Thyroid gland (tissue), 4 donors: ENCODE data around the gene ACBD6. TPM values are rescaled to one million over a fixed set of nuclear protein-coding genes. Genes with fewer than 3 reads are reported as not detected.

Experiments used
- DNase-seq, 2 donors: peaks; one replicate each; pipeline ENCODE4 v3.0.0-alpha.2; 2019
- H3K27ac ChIP-seq, 3 donors: fragments of 200-600 bp; sonication (generic); 1 replicate in 2 of 3; 2 replicates in 1 of 3; pipeline ENCODE4 v1.5.1; 2016 to 2019; ENCODE audit warnings: mild to moderate bottlenecking in 1 of 3, moderate library complexity in 1 of 3
- H3K27me3 ChIP-seq: fragments of 200-600 bp; sonication (generic); one replicate; pipeline ENCODE4 v1.5.1; 2019
- H3K36me3 ChIP-seq, 2 donors: fragments of 200-600 bp; sonication (generic); one replicate each; pipeline ENCODE4 v1.5.1; 2016 to 2019
- H3K4me1 ChIP-seq, 2 donors: fragments of 200-600 bp; sonication (generic); one replicate each; pipeline ENCODE4 v1.5.1; 2017 to 2019
- H3K4me3 ChIP-seq, 3 donors: fragments of 200-600 bp; sonication (generic); replicated peaks in 1 of 3; 1 replicate in 2 of 3; 2 replicates in 1 of 3; pipeline ENCODE4 v1.5.1; 2016; ENCODE audit warnings: mild to moderate bottlenecking in 1 of 3
- H3K9me3 ChIP-seq: fragments of 200-600 bp; sonication (generic); one replicate; pipeline ENCODE4 v1.5.1; 2017
- CTCF ChIP-seq, 6 experiments: fragments of 200-600 bp in 3 of 6; fragments of 450-650 bp in 3 of 6; sonication (generic) in 3 of 6; IDR thresholded peaks; one replicate each; pipeline ENCODE4 v1.5.1; 2016 to 2019; ENCODE audit warnings: antibody characterized with exemption in 6 of 6, mild to moderate bottlenecking in 2 of 6, inconsistent platforms in 1 of 6, moderate library complexity in 1 of 6
- POLR2A ChIP-seq, 2 donors: fragments of 450-650 bp; IDR thresholded peaks; one replicate each; pipeline ENCODE4 v1.6.1; 2017; ENCODE audit warnings: antibody characterized with exemption in 2 of 2, mild to moderate bottlenecking in 2 of 2, moderate library complexity in 1 of 2
- WGBS, 2 donors: methylation state at CpG; one replicate each; pipeline ENCODE4 v1.1.5; 2017; 5-methylcytosine and 5-hydroxymethylcytosine counted together
- intact Hi-C: fragments of 100-400 bp; cut with DNase I; formaldehyde crosslinking; loops from one replicate; pipeline ENCODE4 v1.15.1; 2023
- total RNA-seq, 4 donors: library from RNA; depleted of rRNA; stranded (reverse); fragments of >200 nt; gene quantifications; one replicate each; pipeline ENCODE4 v1.2.3, GENCODE V29; 2016

The ACBD6 gene
- total RNA-seq, 4 donors from 2014 or later: 52.6 to 66.5 (median 57.2) TPM

- Histone ChIP-seq H3K4me3 (no peak overlapping the region), H3K27ac (no peak overlapping the region), H3K4me1 (no peaks in the 10 kb centered on the region), H3K9me3 (no peaks in the 10 kb centered on the region), H3K27me3 (no peaks in the 10 kb centered on the region), H3K36me3 (no peaks in the 10 kb centered on the region)
- WGBS, 2 donors: 98 to 100% methylated on average over 1 of the region's 1 CpG
- no peak for TF ChIP-seq CTCF (IDR thresholded peaks at IDR 0.05)
- TF ChIP-seq POLR2A (IDR thresholded peaks at IDR 0.05): no peak
- intact Hi-C loops: no loop called here
- DNase-seq: no peak
These were observed 62.0 kb downstream of the ACBD6 start for GRCh38 chr1:180440335-180440734.

- H3K27ac ChIP-seq: no peak overlapping the region
- 92 to 96% methylated on average over 7 of the region's 7 CpGs for WGBS, 2 donors
- no peak for DNase-seq
- H3K9me3 ChIP-seq: no peaks in the 10 kb centered on the region
- intact Hi-C loops: no loop called here
- no peaks in the 10 kb centered on the region for H3K4me1 ChIP-seq
- no peaks in the 10 kb centered on the region for H3K27me3 ChIP-seq
- no peaks in the 10 kb centered on the region for H3K36me3 ChIP-seq
- TF ChIP-seq CTCF (IDR thresholded peaks at IDR 0.05): no peak
- TF ChIP-seq POLR2A (IDR thresholded peaks at IDR 0.05): no peak
- H3K4me3 ChIP-seq: no peak overlapping the region
These were observed 66.8 kb downstream of the ACBD6 start for GRCh38 chr1:180435566-180435965.

- Histone ChIP-seq H3K4me3 (no peak overlapping the region), H3K4me1 (no peaks in the 10 kb centered on the region), H3K9me3 (no peaks in the 10 kb centered on the region), H3K36me3 (no peaks in the 10 kb centered on the region), H3K27me3 (no peaks in the 10 kb centered on the region), H3K27ac (no peak overlapping the region)
- TF ChIP-seq POLR2A (IDR thresholded peaks at IDR 0.05) (no peak), CTCF (IDR thresholded peaks at IDR 0.05) (no peak)
- intact Hi-C loops: no loop called here
- DNase-seq: no peak
- WGBS, 2 donors: 75 to 77% methylated on average over 2 of the region's 2 CpGs
These were observed 68.5 kb downstream of the ACBD6 start for GRCh38 chr1:180433873-180434272.

- no peaks in the 10 kb centered on the region for H3K4me1 ChIP-seq
- 92 to 94% methylated on average over 6 of the region's 6 CpGs for WGBS, 2 donors
- H3K4me3 ChIP-seq: no peak overlapping the region
- H3K36me3 ChIP-seq: no peaks in the 10 kb centered on the region
- H3K9me3 ChIP-seq: no peaks in the 10 kb centered on the region
- intact Hi-C loops: no loop called here
- H3K27me3 ChIP-seq: no peaks in the 10 kb centered on the region
- TF ChIP-seq CTCF (IDR thresholded peaks at IDR 0.05): no peak
- no peak for TF ChIP-seq POLR2A (IDR thresholded peaks at IDR 0.05)
- H3K27ac ChIP-seq: no peak overlapping the region
- DNase-seq: no peak
These were observed 70.7 kb downstream of the ACBD6 start for GRCh38 chr1:180431683-180432082.

GRCh38 chr1:180428782-180429695, 73.3 kb downstream of the ACBD6 start:
- no peak overlapping the region for H3K27ac ChIP-seq
- no peaks in the 10 kb centered on the region for H3K27me3 ChIP-seq
- no peak for DNase-seq
- H3K9me3 ChIP-seq: no peaks in the 10 kb centered on the region
- intact Hi-C loops: no loop called here
- H3K4me3 ChIP-seq: no peak overlapping the region
- H3K4me1 ChIP-seq: no peaks in the 10 kb centered on the region
- no peaks in the 10 kb centered on the region for H3K36me3 ChIP-seq
- WGBS, 2 donors: 96 to 97% methylated on average over 4 of the region's 4 CpGs
- no peak for TF ChIP-seq CTCF (IDR thresholded peaks at IDR 0.05)
- TF ChIP-seq POLR2A (IDR thresholded peaks at IDR 0.05): no peak
